NCI-H2196 treated with DMSO at 0.1 percent for 48 hours (cell line): ENCODE data around the gene EOLA1.
"Not testable (repeated sequence)": the region's sequence is repeated elsewhere in the genome, so short reads cannot be mapped to it uniquely, and the experiment has no call there.

Source experiments
- DNase-seq: peaks from one replicate; lab custom pipeline; 2025; ENCODE audit not compliant: unreplicated experiment; lab: John Stamatoyannopoulos, UW

The EOLA1 gene

GRCh38 chrX:149595214-149595613 lies 54.4 kb downstream of the EOLA1 start, which contains the start of gene HSFX2:
TSS of gene HSFX2 (minus strand) at chrX:149595314. CDS start at chrX:149594700, 614 bp downstream.
- DNase-seq = not testable (repeated sequence)

- not testable (repeated sequence) for DNase-seq
Measured at GRCh38 chrX:149595943-149596342, 55.1 kb downstream of the EOLA1 start.
